SK-N-SH treated with all-trans-retinoic acid at 6 μM for 48 hours (cell line): ENCODE results near the gene ADAMTS9.

Source experiments
- ATAC-seq: fragments of 200-7000 bp; cut with Tn5 transposase; 3 replicates; pipeline ENCODE4 v1.9.1; 2020; ENCODE audit warnings: mild to moderate bottlenecking, moderate library complexity
- ARNTL ChIP-seq: fragments of 450-650 bp; formaldehyde crosslinking; IDR thresholded peaks from 2 replicates; pipeline ENCODE4 v1.5.0; 2020; ENCODE audit warnings: low read depth, mild to moderate bottlenecking, moderate library complexity, borderline replicate concordance
- BACH2 ChIP-seq: fragments of 250-450 bp; sonication (Bioruptor Pico); IDR thresholded peaks from 2 replicates; pipeline ENCODE4 v1.9.0; 2021; ENCODE audit warnings: mild to moderate bottlenecking, borderline replicate concordance
- CREB5 ChIP-seq: fragments of 250-450 bp; sonication (Bioruptor Pico); IDR thresholded peaks from 2 replicates; pipeline ENCODE4 v1.5.1; 2020; ENCODE audit warnings: low read depth, mild to moderate bottlenecking, moderate library complexity
- CSRNP3 ChIP-seq: fragments of 250-450 bp; sonication (Bioruptor Pico); IDR thresholded peaks from 2 replicates; pipeline ENCODE4 v1.5.1; 2021; ENCODE audit warnings: mild to moderate bottlenecking, moderate library complexity
- ESRRG ChIP-seq: fragments of 250-450 bp; sonication (Bioruptor Pico); IDR thresholded peaks from 2 replicates; pipeline ENCODE4 v1.6.1; 2021; ENCODE audit warnings: mild to moderate bottlenecking
- GLIS3 ChIP-seq: fragments of 250-450 bp; sonication (Bioruptor Pico); IDR thresholded peaks from 2 replicates; pipeline ENCODE4 v1.5.0; 2020; ENCODE audit warnings: mild to moderate bottlenecking, moderate library complexity
- OSR1 ChIP-seq: fragments of 250-450 bp; sonication (Bioruptor Pico); IDR thresholded peaks from 2 replicates; pipeline ENCODE4 v1.8.0; 2022; ENCODE audit warnings: moderate library complexity, mild to moderate bottlenecking, inconsistent platforms
- PATZ1 ChIP-seq: fragments of 250-450 bp; sonication (Bioruptor Pico); IDR thresholded peaks from 2 replicates; pipeline ENCODE4 v1.8.0; 2020; ENCODE audit warnings: mild to moderate bottlenecking, moderate library complexity, borderline replicate concordance
- POU6F1 ChIP-seq: fragments of 250-450 bp; sonication (Bioruptor Pico); IDR thresholded peaks from 2 replicates; pipeline ENCODE4 v1.8.0; 2021; ENCODE audit warnings: low read depth, mild to moderate bottlenecking, moderate library complexity, borderline replicate concordance
- PPARA ChIP-seq: fragments of 250-450 bp; sonication (Bioruptor Pico); IDR thresholded peaks from 2 replicates; pipeline ENCODE4 v1.5.0; 2020; ENCODE audit warnings: mild to moderate bottlenecking, borderline replicate concordance
- SNAI2 ChIP-seq: fragments of 250-450 bp; sonication (Bioruptor Pico); IDR thresholded peaks from 2 replicates; pipeline ENCODE4 v1.5.0; 2020; ENCODE audit warnings: mild to moderate bottlenecking, moderate library complexity
- TSHZ2 ChIP-seq: fragments of 250-450 bp; sonication (Bioruptor Pico); IDR thresholded peaks from 2 replicates; pipeline ENCODE4 v1.5.0; 2020; ENCODE audit warnings: mild to moderate bottlenecking, moderate library complexity
- ZC3H10 ChIP-seq: fragments of 250-450 bp; sonication (Bioruptor Pico); IDR thresholded peaks from 2 replicates; pipeline ENCODE4 v1.5.1; 2021; ENCODE audit warnings: mild to moderate bottlenecking, moderate library complexity
- ZFP30 ChIP-seq: fragments of 450-650 bp; formaldehyde crosslinking; IDR thresholded peaks from 2 replicates; pipeline ENCODE4 v1.5.0; 2022; ENCODE audit warnings: mild to moderate bottlenecking, moderate library complexity
- ZNF70 ChIP-seq: fragments of 450-650 bp; formaldehyde crosslinking; IDR thresholded peaks from 2 replicates; pipeline ENCODE4 v1.5.0; 2020; ENCODE audit warnings: mild to moderate bottlenecking, moderate library complexity
- ZNF8 ChIP-seq: fragments of 450-650 bp; formaldehyde crosslinking; IDR thresholded peaks from 2 replicates; pipeline ENCODE4 v1.5.0; 2020; ENCODE audit warnings: mild to moderate bottlenecking, moderate library complexity

Gene ADAMTS9

GRCh38 chr3:64685331-64685799, 2.4 kb downstream of the ADAMTS9 start:
- TF ChIP-seq ARNTL (no peak), GLIS3 (CRISPR knock-in tag) (0 out of 2 replicates have a peak, but pooled peaks have one; percentile 81)
- peak; percentile 1 for ATAC-seq

- no peak for TF ChIP-seq ZNF8 (CRISPR knock-in tag)
- no peak for TF ChIP-seq OSR1 (CRISPR knock-in tag)
- TF ChIP-seq ZC3H10 (CRISPR knock-in tag), result no peak
- TF ChIP-seq ZNF70 (CRISPR knock-in tag), result no peak
- TF ChIP-seq POU6F1 (CRISPR knock-in tag), result no peak
- TF ChIP-seq ARNTL, result no peak
- TF ChIP-seq CREB5, result no peak
- no peak for TF ChIP-seq TSHZ2 (CRISPR knock-in tag)
- TF ChIP-seq PATZ1 (CRISPR knock-in tag), result 0 out of 2 replicates have a peak, but pooled peaks have one; percentile 17
- peak; percentile 5 for ATAC-seq
Measured at GRCh38 chr3:64684715-64685261, 3.0 kb downstream of the ADAMTS9 start.

- no peak for TF ChIP-seq CSRNP3 (CRISPR knock-in tag)
- TF ChIP-seq PATZ1 (CRISPR knock-in tag), result no peak
- no peak for TF ChIP-seq ZFP30
- no peak for TF ChIP-seq TSHZ2 (CRISPR knock-in tag)
- no peak for TF ChIP-seq BACH2 (CRISPR knock-in tag)
- no peak for TF ChIP-seq SNAI2 (CRISPR knock-in tag)
- no peak for TF ChIP-seq ARNTL
- TF ChIP-seq GLIS3 (CRISPR knock-in tag), result no peak
- TF ChIP-seq PPARA, result no peak
- TF ChIP-seq CREB5, result no peak
- no peak for TF ChIP-seq ZNF8 (CRISPR knock-in tag)
- no peak for TF ChIP-seq ESRRG (CRISPR knock-in tag)
- no peak for ATAC-seq
Measured at GRCh38 chr3:64681827-64682226, 6.0 kb downstream of the ADAMTS9 start.
